IPS-18a (cell line): ENCODE results near the gene CDK17.
A peak's percentile ranks its signal among the peaks of the same experiment; 100 is the strongest.
"Not testable (repeated sequence)": the region's sequence is repeated elsewhere in the genome, so short reads cannot be mapped to it uniquely, and the experiment has no call there.

Source experiments
- H3K27ac ChIP-seq: one replicate; pipeline ENCODE4 v1.5.1; 2013; ENCODE audit warnings: low read length
- H3K27me3 ChIP-seq: one replicate; pipeline ENCODE4 v1.6.1; 2013; ENCODE audit warnings: mild to moderate bottlenecking, low read length; ENCODE audit not compliant: control insufficient read depth, insufficient read depth
- H3K36me3 ChIP-seq: one replicate; pipeline ENCODE4 v1.6.1; 2013; ENCODE audit warnings: low read depth, low read length; ENCODE audit not compliant: control insufficient read depth
- H3K4me1 ChIP-seq: one replicate; pipeline ENCODE4 v1.6.1; 2013; ENCODE audit warnings: low read depth, low read length; ENCODE audit not compliant: control insufficient read depth
- H3K4me3 ChIP-seq: one replicate; pipeline ENCODE4 v1.5.1; 2013; ENCODE audit warnings: low read length
- H3K9ac ChIP-seq: one replicate; pipeline ENCODE4 v1.6.1; 2013; ENCODE audit warnings: mild to moderate bottlenecking, low read length, moderate library complexity
- H3K9me3 ChIP-seq: one replicate; pipeline ENCODE4 v1.6.1; 2013; ENCODE audit warnings: low read depth, low read length; ENCODE audit not compliant: control insufficient read depth

The CDK17 gene

DNA sequence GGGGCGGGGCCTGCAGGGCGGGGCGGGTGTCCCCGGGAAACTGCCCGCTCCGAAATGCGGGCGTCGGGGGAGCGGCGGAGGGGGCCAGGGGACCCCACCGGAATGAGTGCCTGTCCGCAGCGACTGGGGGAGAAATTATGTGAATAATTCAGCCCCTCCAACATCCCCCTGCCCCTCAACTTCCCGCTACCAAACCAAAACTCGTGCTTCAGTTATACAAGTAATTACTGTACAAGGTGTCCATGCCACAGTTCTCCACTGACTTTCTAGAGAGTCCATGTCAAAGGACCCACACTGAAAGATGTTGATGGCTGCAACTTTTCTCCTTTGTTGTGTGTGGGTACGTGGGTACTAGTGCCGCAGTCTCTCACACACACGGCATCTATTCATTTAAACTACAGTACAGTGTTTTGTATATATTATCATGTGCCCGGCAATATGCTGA, 414 bp upstream of the CDK17 start:
- Histone ChIP-seq H3K4me1 (peaks cover 46% of the 10 kb centered on the region), H3K9ac (peak overlapping the region; percentile 40)

DNA sequence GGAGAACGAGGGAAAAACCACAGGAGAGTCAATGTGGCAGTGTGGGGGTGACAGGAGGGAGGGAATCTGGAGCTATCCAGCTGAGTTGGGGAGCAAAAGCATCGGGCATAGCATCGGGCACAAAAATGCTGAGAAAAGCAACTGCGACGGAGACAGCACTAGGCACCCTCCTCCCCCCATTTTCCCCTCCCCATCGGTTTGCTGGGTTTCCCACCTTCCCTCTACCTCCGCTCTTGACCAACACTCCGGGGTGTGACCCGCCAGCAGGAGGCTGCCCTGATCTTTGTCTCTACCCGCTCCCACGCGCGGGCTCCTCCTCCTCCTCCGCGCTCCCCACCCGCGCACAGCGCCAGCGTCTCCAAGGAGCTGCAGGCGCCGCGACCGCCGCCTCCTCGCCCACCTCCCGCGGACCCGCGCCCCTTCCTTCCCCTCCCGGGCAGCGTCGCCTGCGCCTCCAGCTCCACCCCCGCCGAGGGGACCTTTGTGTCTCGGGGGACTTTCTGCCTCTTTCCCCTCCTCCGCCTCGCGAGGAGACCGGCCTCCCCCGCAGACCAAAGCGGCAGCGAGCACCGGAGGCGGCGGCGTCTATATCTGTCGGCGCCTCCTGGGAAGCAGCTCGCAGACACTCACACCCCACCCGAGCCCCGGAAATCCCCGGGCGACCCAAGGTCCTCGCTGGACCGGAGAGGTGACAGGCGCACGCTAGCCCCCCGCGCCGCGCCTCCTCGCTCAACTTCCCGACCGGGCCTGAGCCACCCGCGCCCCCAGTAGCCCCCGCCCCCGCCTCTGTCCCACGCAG, 920 bp downstream of the CDK17 start:
- H3K36me3 ChIP-seq, result no peaks in the 10 kb centered on the region
- H3K9me3 ChIP-seq, result no peaks in the 10 kb centered on the region
- H3K4me1 ChIP-seq, result peaks cover 47% of the 10 kb centered on the region
- peak overlapping the region; percentile 37 for H3K9ac ChIP-seq
- H3K27ac ChIP-seq, result no peak overlapping the region
- peak overlapping the region; percentile 73 for H3K4me3 ChIP-seq
- peaks cover 7% of the 10 kb centered on the region for H3K27me3 ChIP-seq

More for the DNA sequence above, 414 bp upstream of the CDK17 start:
- Histone ChIP-seq H3K4me3 (peak overlapping the region; percentile 73), H3K27me3 (peaks cover 7% of the 10 kb centered on the region), H3K36me3 (no peaks in the 10 kb centered on the region), H3K27ac (no peak overlapping the region), H3K9me3 (no peaks in the 10 kb centered on the region)

- no peaks in the 10 kb centered on the region for H3K36me3 ChIP-seq
- H3K9ac ChIP-seq, result peak overlapping the region; percentile 37
- H3K27me3 ChIP-seq, result peaks cover 7% of the 10 kb centered on the region
- no peak overlapping the region for H3K27ac ChIP-seq
- no peaks in the 10 kb centered on the region for H3K9me3 ChIP-seq
- H3K4me1 ChIP-seq, result peaks cover 39% of the 10 kb centered on the region
- peak overlapping the region; percentile 73 for H3K4me3 ChIP-seq
Measured at GRCh38 chr12:96398424-96399119, 1.7 kb downstream of the CDK17 start.

GRCh38 chr12:96397756-96398423, 2.3 kb downstream of the CDK17 start:
- no peak overlapping the region for H3K9ac ChIP-seq
- H3K4me1 ChIP-seq, result peaks cover 38% of the 10 kb centered on the region
- peaks cover 7% of the 10 kb centered on the region for H3K27me3 ChIP-seq
- H3K9me3 ChIP-seq, result no peaks in the 10 kb centered on the region
- no peaks in the 10 kb centered on the region for H3K36me3 ChIP-seq
- no peak overlapping the region for H3K27ac ChIP-seq
- H3K4me3 ChIP-seq, result peak overlapping the region; percentile 73

DNA sequence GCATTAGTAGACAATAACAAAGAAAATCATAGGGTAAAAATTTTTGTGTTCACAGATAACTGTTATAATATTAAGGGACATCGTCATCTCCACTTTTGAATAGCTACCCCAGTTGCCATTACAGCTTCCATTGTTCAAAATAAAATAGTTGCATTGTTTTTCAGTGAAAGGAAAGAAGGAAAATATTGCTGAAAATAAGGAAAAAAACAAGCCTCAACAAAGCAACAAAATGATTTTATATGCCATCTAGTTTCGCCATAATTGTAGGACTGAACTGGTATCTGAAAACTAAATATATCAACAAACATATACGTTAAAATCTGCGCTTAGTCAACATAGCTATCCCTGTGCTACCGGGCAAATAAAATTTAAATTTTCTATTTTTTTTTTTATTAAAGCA, 3.3 kb downstream of the CDK17 start:
- Histone ChIP-seq H3K9me3 (no peaks in the 10 kb centered on the region), H3K36me3 (no peaks in the 10 kb centered on the region), H3K4me1 (peaks cover 35% of the 10 kb centered on the region), H3K4me3 (no peak overlapping the region), H3K27me3 (peaks cover 7% of the 10 kb centered on the region), H3K9ac (no peak overlapping the region), H3K27ac (no peak overlapping the region)

- Histone ChIP-seq H3K27ac (no peak overlapping the region), H3K36me3 (no peaks in the 10 kb centered on the region), H3K4me3 (no peak overlapping the region), H3K9me3 (no peaks in the 10 kb centered on the region), H3K9ac (no peak overlapping the region), H3K4me1 (peaks cover 28% of the 10 kb centered on the region), H3K27me3 (peaks cover 7% of the 10 kb centered on the region)
Measured at GRCh38 chr12:96396209-96396608, 4.0 kb downstream of the CDK17 start.

DNA sequence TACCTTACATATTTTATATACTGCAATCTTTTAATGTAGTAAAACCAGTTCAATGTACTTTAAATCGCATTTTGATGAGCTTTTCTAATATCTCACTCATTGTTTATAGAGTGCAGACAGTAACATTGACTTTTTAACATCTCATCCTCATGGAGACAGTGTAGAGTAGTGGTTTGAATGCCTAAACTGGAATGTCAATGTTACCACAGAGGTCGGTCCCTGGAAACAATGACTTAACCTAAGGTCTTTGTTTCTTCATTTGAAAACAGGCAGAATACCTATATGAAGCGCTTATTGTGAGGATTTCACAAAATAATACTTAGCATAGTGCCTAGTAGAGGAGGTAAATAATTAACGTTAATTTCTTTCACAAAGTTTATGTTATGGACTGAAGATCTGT, 5.0 kb downstream of the CDK17 start:
- H3K9me3 ChIP-seq, result no peaks in the 10 kb centered on the region
- H3K27me3 ChIP-seq, result peaks cover 7% of the 10 kb centered on the region
- H3K27ac ChIP-seq, result no peak overlapping the region
- H3K4me1 ChIP-seq, result peaks cover 22% of the 10 kb centered on the region
- no peaks in the 10 kb centered on the region for H3K36me3 ChIP-seq
- H3K9ac ChIP-seq, result no peak overlapping the region
- H3K4me3 ChIP-seq, result no peak overlapping the region

- H3K4me1 ChIP-seq, result peaks cover 17% of the 10 kb centered on the region
- H3K9me3 ChIP-seq, result not testable (repeated sequence)
Measured at GRCh38 chr12:96393229-96393628, 7.0 kb downstream of the CDK17 start.

DNA sequence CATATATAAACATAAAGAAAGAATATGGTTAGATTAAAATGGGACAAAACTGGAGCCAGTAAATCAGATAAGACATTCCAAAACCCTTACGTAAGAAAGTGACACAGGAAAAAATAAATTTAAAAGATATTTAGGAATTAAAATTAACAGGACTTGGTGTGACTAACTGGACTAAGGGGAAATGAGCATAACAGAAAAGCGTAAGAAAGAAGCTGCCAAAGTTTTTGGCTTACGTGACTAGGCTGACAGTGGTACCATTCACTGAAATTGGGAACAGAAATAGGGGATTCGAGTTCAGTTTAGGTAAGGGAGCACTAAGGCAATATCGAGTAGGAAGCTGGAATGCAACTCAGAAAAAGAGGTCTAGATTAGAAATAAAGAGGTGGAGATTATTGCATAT, 7.8 kb downstream of the CDK17 start:
- Histone ChIP-seq H3K4me3 (no peak overlapping the region), H3K9ac (no peak overlapping the region), H3K27ac (no peak overlapping the region), H3K36me3 (no peaks in the 10 kb centered on the region), H3K9me3 (no peaks in the 10 kb centered on the region), H3K27me3 (no peaks in the 10 kb centered on the region), H3K4me1 (peaks cover 11% of the 10 kb centered on the region)

More at GRCh38 chr12:96393229-96393628, 7.0 kb downstream of the CDK17 start:
- H3K27me3 ChIP-seq, H3K9ac ChIP-seq, H3K36me3 ChIP-seq, H3K27ac ChIP-seq, H3K4me3 ChIP-seq: not testable (repeated sequence)

DNA sequence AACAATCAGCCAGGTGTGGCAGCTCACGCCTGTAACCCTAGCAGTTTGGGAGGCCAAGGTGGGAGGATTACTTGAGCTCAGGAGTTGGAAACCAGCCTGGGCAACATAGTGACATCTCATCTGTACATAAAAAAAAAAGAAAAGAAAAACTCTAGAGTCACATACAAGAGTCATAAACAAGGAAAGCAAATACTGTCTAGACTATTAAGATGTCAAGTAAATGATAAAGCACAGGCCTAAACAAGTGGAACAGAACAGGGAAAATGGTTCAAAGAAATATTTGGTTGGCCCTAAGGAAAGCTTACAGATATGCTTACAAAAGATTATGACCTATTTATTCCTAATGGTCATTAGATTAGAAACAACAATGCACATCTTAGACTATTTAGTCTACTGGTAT, 12.3 kb downstream of the CDK17 start:
- H3K9ac ChIP-seq, result no peak overlapping the region
- H3K4me3 ChIP-seq, result no peak overlapping the region
- H3K27ac ChIP-seq, result no peak overlapping the region
- H3K27me3 ChIP-seq, result no peaks in the 10 kb centered on the region
- H3K36me3 ChIP-seq, result no peaks in the 10 kb centered on the region
- no peaks in the 10 kb centered on the region for H3K4me1 ChIP-seq
- no peaks in the 10 kb centered on the region for H3K9me3 ChIP-seq

DNA sequence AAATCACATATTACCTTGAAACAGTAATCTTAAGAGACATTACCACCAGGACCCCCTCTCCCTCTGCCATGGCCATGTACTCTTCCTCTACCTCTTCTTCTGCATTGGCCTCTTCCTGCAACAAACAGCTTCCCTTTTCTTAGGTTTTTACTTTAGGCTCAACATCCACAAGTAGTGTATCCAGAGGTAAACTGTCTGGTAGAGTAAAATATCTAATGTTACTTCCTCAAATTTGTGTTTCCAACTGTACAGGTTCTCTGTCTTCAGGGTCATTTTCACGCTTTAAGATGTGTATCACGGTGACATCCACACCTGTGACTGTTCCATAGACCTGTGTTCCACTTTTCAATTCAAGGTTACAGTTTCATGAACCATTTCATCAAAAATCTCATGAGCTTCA, 13.4 kb downstream of the CDK17 start:
- no peaks in the 10 kb centered on the region for H3K9me3 ChIP-seq
- H3K4me1 ChIP-seq, result no peaks in the 10 kb centered on the region
- H3K4me3 ChIP-seq, result no peak overlapping the region
- no peaks in the 10 kb centered on the region for H3K36me3 ChIP-seq
- H3K9ac ChIP-seq, result no peak overlapping the region
- H3K27ac ChIP-seq, result no peak overlapping the region
- no peaks in the 10 kb centered on the region for H3K27me3 ChIP-seq
